ENCODE measurements around the gene REXO4. TPM values are rescaled to one million over a fixed set of nuclear protein-coding genes. Genes with fewer than 3 reads are reported as not detected.

Gene REXO4
- total and polyA plus RNA-seq, 2 experiments from 2014 or later = 31.1 to 36.3 TPM

GRCh38 chr9:133454943-133455673, 37.3 kb upstream of the REXO4 start:
- Mint-ChIP-seq H3K4me3 (no peak overlapping the region), H3K4me1 (0 out of 3 replicates have a peak, but pooled peaks cover 3% of the 10 kb centered on the region), H3K9me3 (no peaks in the 10 kb centered on the region), H3K27me3 (ENCODE audit: insufficient read depth, low read depth, poor library complexity) (peaks cover 8% of the 10 kb centered on the region), H3K27ac (no peak overlapping the region), H3K36me3 (ENCODE audit: low read depth) (no peaks in the 10 kb centered on the region)
- Histone ChIP-seq H3K36me3 (ENCODE audit: insufficient read depth) (no peaks in the 10 kb centered on the region), H3K79me2 (replicated peaks; ENCODE audit: insufficient read depth) (no peaks in the 10 kb centered on the region), H3K4me1 (ENCODE audit: insufficient read depth) (peaks cover 9% of the 10 kb centered on the region; the same call in 1 of the 2 replicates), H3K27ac (ENCODE audit: low read depth) (no peak overlapping the region), H3K9me2 (ENCODE audit: insufficient read depth) (no peaks in the 10 kb centered on the region), H3K27me3 (ENCODE audit: insufficient read depth) (no peaks in the 10 kb centered on the region), H3K4me3 (no peak overlapping the region), H3K4me2 (no peak overlapping the region), H2AFZ (no peak overlapping the region), H3F3A (replicated peaks; ENCODE audit: low read depth) (no peaks in the 10 kb centered on the region), H4K20me1 (replicated peaks; ENCODE audit: insufficient read depth) (no peaks in the 10 kb centered on the region)
- TF ChIP-seq ZNF114 (CRISPR knock-in tag; IDR thresholded peaks at IDR 0.05) = no peak
- TF ChIP-seq, protein P1, sequence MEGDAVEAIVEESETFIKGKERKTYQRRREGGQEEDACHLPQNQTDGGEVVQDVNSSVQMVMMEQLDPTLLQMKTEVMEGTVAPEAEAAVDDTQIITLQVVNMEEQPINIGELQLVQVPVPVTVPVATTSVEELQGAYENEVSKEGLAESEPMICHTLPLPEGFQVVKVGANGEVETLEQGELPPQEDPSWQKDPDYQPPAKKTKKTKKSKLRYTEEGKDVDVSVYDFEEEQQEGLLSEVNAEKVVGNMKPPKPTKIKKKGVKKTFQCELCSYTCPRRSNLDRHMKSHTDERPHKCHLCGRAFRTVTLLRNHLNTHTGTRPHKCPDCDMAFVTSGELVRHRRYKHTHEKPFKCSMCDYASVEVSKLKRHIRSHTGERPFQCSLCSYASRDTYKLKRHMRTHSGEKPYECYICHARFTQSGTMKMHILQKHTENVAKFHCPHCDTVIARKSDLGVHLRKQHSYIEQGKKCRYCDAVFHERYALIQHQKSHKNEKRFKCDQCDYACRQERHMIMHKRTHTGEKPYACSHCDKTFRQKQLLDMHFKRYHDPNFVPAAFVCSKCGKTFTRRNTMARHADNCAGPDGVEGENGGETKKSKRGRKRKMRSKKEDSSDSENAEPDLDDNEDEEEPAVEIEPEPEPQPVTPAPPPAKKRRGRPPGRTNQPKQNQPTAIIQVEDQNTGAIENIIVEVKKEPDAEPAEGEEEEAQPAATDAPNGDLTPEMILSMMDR (conservative IDR thresholded peaks at IDR 0.05; ENCODE audit: low read depth in 2 of 2) = no peak
- TF ChIP-seq, protein P2, sequence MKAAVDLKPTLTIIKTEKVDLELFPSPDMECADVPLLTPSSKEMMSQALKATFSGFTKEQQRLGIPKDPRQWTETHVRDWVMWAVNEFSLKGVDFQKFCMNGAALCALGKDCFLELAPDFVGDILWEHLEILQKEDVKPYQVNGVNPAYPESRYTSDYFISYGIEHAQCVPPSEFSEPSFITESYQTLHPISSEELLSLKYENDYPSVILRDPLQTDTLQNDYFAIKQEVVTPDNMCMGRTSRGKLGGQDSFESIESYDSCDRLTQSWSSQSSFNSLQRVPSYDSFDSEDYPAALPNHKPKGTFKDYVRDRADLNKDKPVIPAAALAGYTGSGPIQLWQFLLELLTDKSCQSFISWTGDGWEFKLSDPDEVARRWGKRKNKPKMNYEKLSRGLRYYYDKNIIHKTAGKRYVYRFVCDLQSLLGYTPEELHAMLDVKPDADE (IDR thresholded peaks at IDR 0.05) = no peak
- no peak for TF ChIP-seq POLR2AphosphoS5 (IDR thresholded peaks at IDR 0.05; ENCODE audit: low read depth)
- no peak for TF ChIP-seq JUNB (IDR thresholded peaks at IDR 0.05; ENCODE audit: unreplicated experiment)
- TF ChIP-seq REST (IDR thresholded peaks at IDR 0.05; ENCODE audit: unreplicated experiment) = no peak
- TF ChIP-seq STAT1 (IDR thresholded peaks at IDR 0.05; ENCODE audit: unreplicated experiment) = no peak
- no peak for TF ChIP-seq NANOG (IDR thresholded peaks at IDR 0.05; ENCODE audit: borderline replicate concordance)
- TF ChIP-seq, protein P3, sequence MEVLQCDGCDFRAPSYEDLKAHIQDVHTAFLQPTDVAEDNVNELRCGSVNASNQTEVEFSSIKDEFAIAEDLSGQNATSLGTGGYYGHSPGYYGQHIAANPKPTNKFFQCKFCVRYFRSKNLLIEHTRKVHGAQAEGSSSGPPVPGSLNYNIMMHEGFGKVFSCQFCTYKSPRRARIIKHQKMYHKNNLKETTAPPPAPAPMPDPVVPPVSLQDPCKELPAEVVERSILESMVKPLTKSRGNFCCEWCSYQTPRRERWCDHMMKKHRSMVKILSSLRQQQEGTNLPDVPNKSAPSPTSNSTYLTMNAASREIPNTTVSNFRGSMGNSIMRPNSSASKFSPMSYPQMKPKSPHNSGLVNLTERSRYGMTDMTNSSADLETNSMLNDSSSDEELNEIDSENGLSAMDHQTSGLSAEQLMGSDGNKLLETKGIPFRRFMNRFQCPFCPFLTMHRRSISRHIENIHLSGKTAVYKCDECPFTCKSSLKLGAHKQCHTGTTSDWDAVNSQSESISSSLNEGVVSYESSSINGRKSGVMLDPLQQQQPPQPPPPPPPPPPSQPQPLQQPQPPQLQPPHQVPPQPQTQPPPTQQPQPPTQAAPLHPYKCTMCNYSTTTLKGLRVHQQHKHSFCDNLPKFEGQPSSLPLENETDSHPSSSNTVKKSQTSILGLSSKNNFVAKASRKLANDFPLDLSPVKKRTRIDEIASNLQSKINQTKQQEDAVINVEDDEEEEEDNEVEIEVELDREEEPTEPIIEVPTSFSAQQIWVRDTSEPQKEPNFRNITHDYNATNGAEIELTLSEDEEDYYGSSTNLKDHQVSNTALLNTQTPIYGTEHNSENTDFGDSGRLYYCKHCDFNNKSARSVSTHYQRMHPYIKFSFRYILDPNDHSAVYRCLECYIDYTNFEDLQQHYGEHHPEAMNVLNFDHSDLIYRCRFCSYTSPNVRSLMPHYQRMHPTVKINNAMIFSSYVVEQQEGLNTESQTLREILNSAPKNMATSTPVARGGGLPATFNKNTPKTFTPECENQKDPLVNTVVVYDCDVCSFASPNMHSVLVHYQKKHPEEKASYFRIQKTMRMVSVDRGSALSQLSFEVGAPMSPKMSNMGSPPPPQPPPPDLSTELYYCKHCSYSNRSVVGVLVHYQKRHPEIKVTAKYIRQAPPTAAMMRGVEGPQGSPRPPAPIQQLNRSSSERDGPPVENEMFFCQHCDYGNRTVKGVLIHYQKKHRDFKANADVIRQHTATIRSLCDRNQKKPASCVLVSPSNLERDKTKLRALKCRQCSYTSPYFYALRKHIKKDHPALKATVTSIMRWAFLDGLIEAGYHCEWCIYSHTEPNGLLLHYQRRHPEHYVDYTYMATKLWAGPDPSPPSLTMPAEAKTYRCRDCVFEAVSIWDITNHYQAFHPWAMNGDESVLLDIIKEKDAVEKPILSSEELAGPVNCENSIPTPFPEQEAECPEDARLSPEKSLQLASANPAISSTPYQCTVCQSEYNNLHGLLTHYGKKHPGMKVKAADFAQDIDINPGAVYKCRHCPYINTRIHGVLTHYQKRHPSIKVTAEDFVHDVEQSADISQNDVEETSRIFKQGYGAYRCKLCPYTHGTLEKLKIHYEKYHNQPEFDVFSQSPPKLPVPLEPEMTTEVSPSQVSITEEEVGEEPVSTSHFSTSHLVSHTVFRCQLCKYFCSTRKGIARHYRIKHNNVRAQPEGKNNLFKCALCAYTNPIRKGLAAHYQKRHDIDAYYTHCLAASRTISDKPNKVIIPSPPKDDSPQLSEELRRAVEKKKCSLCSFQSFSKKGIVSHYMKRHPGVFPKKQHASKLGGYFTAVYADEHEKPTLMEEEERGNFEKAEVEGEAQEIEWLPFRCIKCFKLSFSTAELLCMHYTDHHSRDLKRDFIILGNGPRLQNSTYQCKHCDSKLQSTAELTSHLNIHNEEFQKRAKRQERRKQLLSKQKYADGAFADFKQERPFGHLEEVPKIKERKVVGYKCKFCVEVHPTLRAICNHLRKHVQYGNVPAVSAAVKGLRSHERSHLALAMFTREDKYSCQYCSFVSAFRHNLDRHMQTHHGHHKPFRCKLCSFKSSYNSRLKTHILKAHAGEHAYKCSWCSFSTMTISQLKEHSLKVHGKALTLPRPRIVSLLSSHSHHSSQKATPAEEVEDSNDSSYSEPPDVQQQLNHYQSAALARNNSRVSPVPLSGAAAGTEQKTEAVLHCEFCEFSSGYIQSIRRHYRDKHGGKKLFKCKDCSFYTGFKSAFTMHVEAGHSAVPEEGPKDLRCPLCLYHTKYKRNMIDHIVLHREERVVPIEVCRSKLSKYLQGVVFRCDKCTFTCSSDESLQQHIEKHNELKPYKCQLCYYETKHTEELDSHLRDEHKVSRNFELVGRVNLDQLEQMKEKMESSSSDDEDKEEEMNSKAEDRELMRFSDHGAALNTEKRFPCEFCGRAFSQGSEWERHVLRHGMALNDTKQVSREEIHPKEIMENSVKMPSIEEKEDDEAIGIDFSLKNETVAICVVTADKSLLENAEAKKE (CRISPR knock-in tag; IDR thresholded peaks at IDR 0.05) = no peak
- TF ChIP-seq EZH2 (IDR thresholded peaks at IDR 0.05; ENCODE audit: low read depth, unreplicated experiment) = no peak
- TF ChIP-seq ZNF331 (CRISPR knock-in tag; IDR thresholded peaks at IDR 0.05; ENCODE audit: low read depth) = no peak
- no peak for TF ChIP-seq EZH2phosphoT487 (IDR thresholded peaks at IDR 0.05; ENCODE audit: unreplicated experiment)
- no peak for TF ChIP-seq CREB1 (CRISPR knock-in tag; IDR thresholded peaks at IDR 0.05; ENCODE audit: low read depth)
- ATAC-seq (no peak), DNase-seq (ENCODE audit: low spot score) (no peak)

Measured in GM23338 (cell line).